BLaER1 treated with 17β-estradiol and CSF1 and Interleukin-3, amounts not matched to agents 10 nM and 100 nM (cell line): ENCODE measurements around the gene ING3.
A peak's percentile ranks its signal among the peaks of the same experiment; 100 is the strongest.

Experiments
- H3K27ac ChIP-seq, 11 experiments: shearing (Covaris generic); formaldehyde crosslinking; 2 replicates each; pipeline ENCODE4 v1.8.1; 2022
- H3K27me3 ChIP-seq, 11 experiments: shearing (Covaris generic); formaldehyde crosslinking; 2 replicates each; pipeline ENCODE4 v1.8.1; 2022
- H3K36me3 ChIP-seq, 11 experiments: shearing (Covaris generic); formaldehyde crosslinking; 2 replicates each; pipeline ENCODE4 v1.8.1; 2022
- H3K4me1 ChIP-seq, 10 experiments: shearing (Covaris generic); formaldehyde crosslinking; 2 replicates each; pipeline ENCODE4 v1.8.1; 2022
- H3K4me2 ChIP-seq, 11 experiments: shearing (Covaris generic); formaldehyde crosslinking; 2 replicates each; pipeline ENCODE4 v1.8.1; 2022
- H3K4me3 ChIP-seq, 10 experiments: shearing (Covaris generic); formaldehyde crosslinking; 2 replicates each; pipeline ENCODE4 v1.8.1; 2022
- H3K9ac ChIP-seq, 11 experiments: shearing (Covaris generic); formaldehyde crosslinking; 2 replicates each; pipeline ENCODE4 v1.8.1; 2022
- H3K9me3 ChIP-seq, 11 experiments: shearing (Covaris generic); formaldehyde crosslinking; replicated peaks in 1 of 11; 2 replicates each; pipeline ENCODE4 v1.8.1; 2022
- H4K20me1 ChIP-seq, 11 experiments: shearing (Covaris generic); formaldehyde crosslinking; 2 replicates each; pipeline ENCODE4 v1.8.1; 2022
- Cebpa-rat ChIP-seq, 11 experiments: shearing (Covaris generic); IDR thresholded peaks; 2 replicates each; pipeline ENCODE4 v1.8.1; 2022

The ING3 gene, protein sequence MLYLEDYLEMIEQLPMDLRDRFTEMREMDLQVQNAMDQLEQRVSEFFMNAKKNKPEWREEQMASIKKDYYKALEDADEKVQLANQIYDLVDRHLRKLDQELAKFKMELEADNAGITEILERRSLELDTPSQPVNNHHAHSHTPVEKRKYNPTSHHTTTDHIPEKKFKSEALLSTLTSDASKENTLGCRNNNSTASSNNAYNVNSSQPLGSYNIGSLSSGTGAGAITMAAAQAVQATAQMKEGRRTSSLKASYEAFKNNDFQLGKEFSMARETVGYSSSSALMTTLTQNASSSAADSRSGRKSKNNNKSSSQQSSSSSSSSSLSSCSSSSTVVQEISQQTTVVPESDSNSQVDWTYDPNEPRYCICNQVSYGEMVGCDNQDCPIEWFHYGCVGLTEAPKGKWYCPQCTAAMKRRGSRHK

GRCh38 chr7:120950539-120951308, at the start of gene ING3:
TSS of gene ING3 (plus strand) at chr7:120950777. CDS start at chr7:120950897, 120 bp downstream.
- H3K4me2 ChIP-seq = peak within 1 kb of the TSS; percentile 78 to 94 (median 89)
- no peaks in the 10 kb centered on the region for H3K27me3 ChIP-seq

DNA sequence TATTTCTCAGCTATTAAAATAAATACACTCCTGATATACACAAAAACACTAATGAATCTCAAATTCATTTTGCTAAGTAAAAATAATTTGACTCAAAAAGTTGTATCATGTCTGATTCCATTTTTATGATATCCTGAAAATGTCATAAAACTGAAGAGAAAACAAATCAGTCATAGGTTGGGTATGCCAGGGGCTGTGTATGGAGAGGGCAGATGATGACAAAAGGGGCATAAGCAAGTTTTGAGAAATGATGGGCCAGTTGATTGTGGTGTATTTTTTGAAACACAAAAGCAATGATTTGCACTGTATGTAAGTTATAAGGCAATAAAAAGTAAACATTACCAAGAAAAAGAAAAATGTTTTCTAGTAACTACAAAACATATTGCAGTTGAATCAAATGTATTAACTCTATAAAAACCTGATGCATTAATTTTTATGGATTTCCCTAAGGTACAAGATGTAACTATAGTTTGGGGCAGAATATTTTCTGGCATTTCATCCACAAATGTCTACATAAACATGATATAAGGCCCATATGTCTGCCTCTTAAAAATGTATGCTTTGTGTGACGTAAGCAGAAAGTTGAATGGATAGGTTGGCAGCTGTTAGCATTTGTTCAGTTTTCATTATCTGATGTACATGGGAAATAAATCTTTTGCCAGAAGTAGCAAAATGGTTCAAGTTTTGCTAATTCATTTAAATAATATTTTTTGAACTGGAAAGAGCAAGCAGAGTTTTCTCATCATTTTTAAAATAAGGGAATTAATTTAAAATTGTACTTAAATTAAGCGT, 35.1 kb upstream of the ING3 start:
- TF ChIP-seq Cebpa-rat (IDR thresholded peaks at IDR 0.05) = no peak

More at GRCh38 chr7:120950539-120951308, at the start of gene ING3:
- TF ChIP-seq Cebpa-rat (IDR thresholded peaks at IDR 0.05) = no peak
- Histone ChIP-seq H3K4me1 (peaks cover 12 to 25% (median 19%) of the 10 kb centered on the region in 10 experiments), H3K27ac (peak within 1 kb of the TSS; percentile 95 to 99 (median 97)), H4K20me1 (peaks cover 0 to 40% (median 13%) of the 10 kb centered on the region in 11 experiments; a peak in 14 of 22 replicates), H3K9me3 (no peaks in the 10 kb centered on the region), H3K4me3 (peak within 1 kb of the TSS; percentile 65 to 84 (median 76)), H3K36me3 (peaks cover 23 to 42% (median 28%) of the 10 kb centered on the region in 11 experiments), H3K9ac (peak within 1 kb of the TSS; percentile 91 to 98 (median 96))

DNA sequence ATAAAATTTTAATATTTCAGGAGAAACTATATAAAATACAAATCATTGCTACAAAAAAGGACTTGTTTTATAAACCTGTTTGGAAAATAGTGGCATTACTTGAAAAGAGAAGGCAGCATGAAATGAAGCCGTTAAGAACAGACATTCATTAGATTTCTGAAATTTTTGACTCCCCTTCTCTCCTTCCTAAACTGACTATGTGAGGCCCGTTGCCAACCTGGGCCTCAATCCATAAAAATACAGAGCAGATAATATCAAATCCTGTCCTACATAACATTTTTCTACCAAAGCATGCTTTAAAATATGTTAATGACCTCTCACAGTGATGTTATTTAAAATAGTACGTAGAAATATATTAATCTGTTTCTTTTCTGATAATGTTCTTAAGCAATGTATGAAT, 34.5 kb upstream of the ING3 start:
- H3K9ac ChIP-seq = no peak overlapping the region
- no peak overlapping the region for H3K27ac ChIP-seq
- H3K4me3 ChIP-seq = no peak overlapping the region
- no peaks in the 10 kb centered on the region for H3K4me1 ChIP-seq
- no peaks in the 10 kb centered on the region for H3K36me3 ChIP-seq
- H3K9me3 ChIP-seq = peaks cover 0 to 10% (median 5%) of the 10 kb centered on the region in 11 experiments; a peak in 6 of 22 replicates
- no peak overlapping the region for H3K4me2 ChIP-seq
- H3K27me3 ChIP-seq = no peaks in the 10 kb centered on the region
- H4K20me1 ChIP-seq = no peaks in the 10 kb centered on the region
- TF ChIP-seq Cebpa-rat (IDR thresholded peaks at IDR 0.05) = no peak

More for the DNA sequence above, 35.1 kb upstream of the ING3 start:
- H4K20me1 ChIP-seq = no peaks in the 10 kb centered on the region
- no peaks in the 10 kb centered on the region for H3K27me3 ChIP-seq
- no peak overlapping the region for H3K9ac ChIP-seq
- H3K36me3 ChIP-seq = no peaks in the 10 kb centered on the region
- H3K27ac ChIP-seq = no peak overlapping the region
- no peaks in the 10 kb centered on the region for H3K4me1 ChIP-seq
- no peak overlapping the region for H3K4me2 ChIP-seq
- peaks cover 0 to 10% (median 5%) of the 10 kb centered on the region in 11 experiments; a peak in 6 of 22 replicates for H3K9me3 ChIP-seq
- no peak overlapping the region for H3K4me3 ChIP-seq

GRCh38 chr7:120916538-120916937, 34.0 kb upstream of the ING3 start:
- Histone ChIP-seq H3K27ac (no peak overlapping the region), H3K9me3 (peaks cover 0 to 10% (median 5%) of the 10 kb centered on the region in 11 experiments; a peak in 6 of 22 replicates), H3K36me3 (no peaks in the 10 kb centered on the region), H3K4me3 (no peak overlapping the region), H3K9ac (no peak overlapping the region), H3K4me1 (no peaks in the 10 kb centered on the region), H3K27me3 (no peaks in the 10 kb centered on the region), H3K4me2 (no peak overlapping the region), H4K20me1 (no peaks in the 10 kb centered on the region)
- no peak for TF ChIP-seq Cebpa-rat (IDR thresholded peaks at IDR 0.05)

- H3K36me3 ChIP-seq = no peaks in the 10 kb centered on the region
- H3K4me1 ChIP-seq = no peaks in the 10 kb centered on the region
- TF ChIP-seq Cebpa-rat (IDR thresholded peaks at IDR 0.05) = no peak
- no peak overlapping the region for H3K4me3 ChIP-seq
- no peaks in the 10 kb centered on the region for H3K27me3 ChIP-seq
- H3K9ac ChIP-seq = no peak overlapping the region
- H4K20me1 ChIP-seq = no peaks in the 10 kb centered on the region
- no peak overlapping the region for H3K4me2 ChIP-seq
- no peaks in the 10 kb centered on the region for H3K9me3 ChIP-seq
- no peak overlapping the region for H3K27ac ChIP-seq
Observed at GRCh38 chr7:120919466-120919865, 31.1 kb upstream of the ING3 start.

- H3K36me3 ChIP-seq = no peaks in the 10 kb centered on the region
- H3K4me1 ChIP-seq = no peaks in the 10 kb centered on the region
- no peak overlapping the region for H3K4me2 ChIP-seq
- no peak overlapping the region for H3K4me3 ChIP-seq
- H3K27ac ChIP-seq = no peak overlapping the region
- no peak overlapping the region for H3K9ac ChIP-seq
- no peak for TF ChIP-seq Cebpa-rat (IDR thresholded peaks at IDR 0.05)
- no peaks in the 10 kb centered on the region for H4K20me1 ChIP-seq
- no peaks in the 10 kb centered on the region for H3K9me3 ChIP-seq
- H3K27me3 ChIP-seq = no peaks in the 10 kb centered on the region
Observed at GRCh38 chr7:120920034-120920433, 30.5 kb upstream of the ING3 start.

GRCh38 chr7:120920591-120921274, 29.8 kb upstream of the ING3 start:
- H3K36me3 ChIP-seq = no peaks in the 10 kb centered on the region
- H3K4me3 ChIP-seq = no peak overlapping the region
- no peaks in the 10 kb centered on the region for H3K4me1 ChIP-seq
- H3K9me3 ChIP-seq = no peaks in the 10 kb centered on the region
- no peaks in the 10 kb centered on the region for H3K27me3 ChIP-seq
- H4K20me1 ChIP-seq = no peaks in the 10 kb centered on the region
- H3K27ac ChIP-seq = no peak overlapping the region
- no peak for TF ChIP-seq Cebpa-rat (IDR thresholded peaks at IDR 0.05)
- H3K9ac ChIP-seq = no peak overlapping the region
- no peak overlapping the region for H3K4me2 ChIP-seq

GRCh38 chr7:120924837-120925236, 25.7 kb upstream of the ING3 start:
- Histone ChIP-seq H3K27ac (no peak overlapping the region), H4K20me1 (no peaks in the 10 kb centered on the region), H3K4me2 (no peak overlapping the region), H3K27me3 (no peaks in the 10 kb centered on the region), H3K9ac (no peak overlapping the region), H3K4me3 (no peak overlapping the region), H3K9me3 (no peaks in the 10 kb centered on the region), H3K36me3 (no peaks in the 10 kb centered on the region), H3K4me1 (peaks cover 0 to 17% (median 0%) of the 10 kb centered on the region in 10 experiments; a peak in 6 of 20 replicates)
- TF ChIP-seq Cebpa-rat (IDR thresholded peaks at IDR 0.05) = no peak
